Thyroid gland (tissue), 4 donors: Measurements from ENCODE around the gene STEEP1.

Experiments used
- POLR2A ChIP-seq, 2 donors: fragments of 450-650 bp; IDR thresholded peaks; one replicate each; pipeline ENCODE4 v1.6.1; 2017; ENCODE audit warnings: antibody characterized with exemption in 2 of 2, mild to moderate bottlenecking in 2 of 2, moderate library complexity in 1 of 2
- TF ChIP-seq, protein P1 (sequence below), 6 experiments: fragments of 200-600 bp in 3 of 6; fragments of 450-650 bp in 3 of 6; sonication (generic) in 3 of 6; IDR thresholded peaks; one replicate each; pipeline ENCODE4 v1.5.1; 2016 to 2019; ENCODE audit warnings: antibody characterized with exemption in 6 of 6, mild to moderate bottlenecking in 2 of 6, inconsistent platforms in 1 of 6, moderate library complexity in 1 of 6

DNA sequence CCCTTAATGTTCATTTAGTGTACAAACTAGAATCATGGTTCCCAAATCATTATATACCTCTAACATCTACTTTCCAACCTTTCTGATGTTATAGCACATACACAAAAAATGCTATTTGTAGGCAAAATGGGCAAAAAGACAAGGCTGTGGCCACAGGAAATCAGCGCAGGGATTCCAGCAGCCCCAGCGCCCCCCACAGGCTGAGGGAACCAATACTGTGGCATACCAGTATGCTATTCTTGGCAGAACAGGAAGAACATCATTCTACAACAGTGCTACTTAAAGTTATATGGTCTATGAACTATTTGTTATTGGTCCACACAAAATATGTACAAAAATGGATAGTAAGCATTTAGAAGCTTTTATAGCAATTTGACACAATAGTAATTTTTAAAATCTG is 25.3 kb downstream of the STEEP1 start:
- TF ChIP-seq, protein P1, sequence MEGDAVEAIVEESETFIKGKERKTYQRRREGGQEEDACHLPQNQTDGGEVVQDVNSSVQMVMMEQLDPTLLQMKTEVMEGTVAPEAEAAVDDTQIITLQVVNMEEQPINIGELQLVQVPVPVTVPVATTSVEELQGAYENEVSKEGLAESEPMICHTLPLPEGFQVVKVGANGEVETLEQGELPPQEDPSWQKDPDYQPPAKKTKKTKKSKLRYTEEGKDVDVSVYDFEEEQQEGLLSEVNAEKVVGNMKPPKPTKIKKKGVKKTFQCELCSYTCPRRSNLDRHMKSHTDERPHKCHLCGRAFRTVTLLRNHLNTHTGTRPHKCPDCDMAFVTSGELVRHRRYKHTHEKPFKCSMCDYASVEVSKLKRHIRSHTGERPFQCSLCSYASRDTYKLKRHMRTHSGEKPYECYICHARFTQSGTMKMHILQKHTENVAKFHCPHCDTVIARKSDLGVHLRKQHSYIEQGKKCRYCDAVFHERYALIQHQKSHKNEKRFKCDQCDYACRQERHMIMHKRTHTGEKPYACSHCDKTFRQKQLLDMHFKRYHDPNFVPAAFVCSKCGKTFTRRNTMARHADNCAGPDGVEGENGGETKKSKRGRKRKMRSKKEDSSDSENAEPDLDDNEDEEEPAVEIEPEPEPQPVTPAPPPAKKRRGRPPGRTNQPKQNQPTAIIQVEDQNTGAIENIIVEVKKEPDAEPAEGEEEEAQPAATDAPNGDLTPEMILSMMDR (IDR thresholded peaks at IDR 0.05): no peak
- TF ChIP-seq POLR2A (IDR thresholded peaks at IDR 0.05): no peak
